Lower leg skin (tissue), 4 donors: ENCODE measurements around the gene GTPBP3. TPM values are rescaled to one million over a fixed set of nuclear protein-coding genes. Genes with fewer than 3 reads are reported as not detected.

ENCODE experiments used
- DNase-seq, 2 donors: peaks; one replicate each; pipeline ENCODE4 v3.0.0-alpha.2; 2019; ENCODE audit warnings: low spot score in 2 of 2
- H3K4me3 ChIP-seq: fragments of 200-600 bp; sonication (generic); 2 replicates; pipeline ENCODE4 v1.5.1; 2017; ENCODE audit warnings: mild to moderate bottlenecking, low read depth; ENCODE audit not compliant: poor library complexity, severe bottlenecking
- POLR2A ChIP-seq, 2 donors: fragments of 450-650 bp; IDR thresholded peaks; one replicate each; pipeline ENCODE4 v1.6.1; 2016 to 2017; ENCODE audit warnings: antibody characterized with exemption in 2 of 2, mild to moderate bottlenecking in 1 of 2, moderate library complexity in 1 of 2
- WGBS, 2 donors: methylation state at CpG; one replicate each; pipeline ENCODE4 v1.1.5; 2018; 5-methylcytosine and 5-hydroxymethylcytosine counted together
- intact Hi-C: fragments of 100-400 bp; cut with DNase I; formaldehyde crosslinking; loops from one replicate; pipeline ENCODE4 v1.15.0; 2023; ENCODE audit warnings: low total_unique reads
- total RNA-seq, 4 donors: library from RNA; depleted of rRNA; stranded (reverse); fragments of >200 nt; gene quantifications; one replicate each; pipeline ENCODE4 v1.1.0, GENCODE V29; 2016
- TF ChIP-seq, protein P1 (sequence below), 3 donors: fragments of 450-650 bp; IDR thresholded peaks; one replicate each; pipeline ENCODE4 v1.5.1; 2016; ENCODE audit warnings: antibody characterized with exemption in 3 of 3, mild to moderate bottlenecking in 3 of 3, moderate library complexity in 2 of 3

GTPBP3 gene
- total RNA-seq, 4 donors from 2014 or later = 30.6 to 36.8 (median 35.0) TPM

DNA sequence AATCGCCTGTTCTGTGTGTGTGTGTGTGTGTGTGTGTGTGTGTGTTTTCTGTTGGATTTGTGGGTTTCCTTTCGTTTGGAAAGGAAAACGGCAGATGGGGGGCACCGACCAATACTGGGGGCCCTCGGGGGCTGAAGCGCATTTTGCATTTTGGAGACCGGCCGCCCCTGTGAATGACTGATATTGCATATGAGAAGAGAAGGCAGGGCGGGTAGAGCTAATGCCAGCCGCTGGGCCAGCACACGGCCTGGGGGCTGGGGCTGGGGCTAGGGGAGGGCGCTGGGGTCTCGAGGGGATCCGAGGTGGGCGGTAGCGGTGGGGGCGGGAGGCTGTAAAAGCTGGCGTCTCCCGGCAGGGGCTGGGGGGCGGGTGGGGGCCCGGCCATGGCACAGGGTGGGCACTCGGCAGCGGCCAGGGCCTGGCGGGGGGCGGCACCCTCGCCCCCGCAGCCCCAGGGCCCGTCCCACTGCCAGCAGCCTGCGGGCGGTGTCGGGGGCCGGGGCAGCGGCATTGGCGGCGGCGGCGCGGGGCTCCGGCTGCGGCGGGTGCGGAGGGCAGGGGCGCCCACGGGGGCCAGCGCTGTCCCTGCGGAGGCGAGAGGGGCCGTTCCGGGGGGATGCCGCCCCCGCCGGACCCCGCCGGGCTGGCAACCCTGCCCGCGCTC lies 13.9 kb upstream of the GTPBP3 start:
- 39 to 51% methylated on average over 18 to 37 of the region's 56 CpGs for WGBS, 2 donors
- TF ChIP-seq, protein P1, sequence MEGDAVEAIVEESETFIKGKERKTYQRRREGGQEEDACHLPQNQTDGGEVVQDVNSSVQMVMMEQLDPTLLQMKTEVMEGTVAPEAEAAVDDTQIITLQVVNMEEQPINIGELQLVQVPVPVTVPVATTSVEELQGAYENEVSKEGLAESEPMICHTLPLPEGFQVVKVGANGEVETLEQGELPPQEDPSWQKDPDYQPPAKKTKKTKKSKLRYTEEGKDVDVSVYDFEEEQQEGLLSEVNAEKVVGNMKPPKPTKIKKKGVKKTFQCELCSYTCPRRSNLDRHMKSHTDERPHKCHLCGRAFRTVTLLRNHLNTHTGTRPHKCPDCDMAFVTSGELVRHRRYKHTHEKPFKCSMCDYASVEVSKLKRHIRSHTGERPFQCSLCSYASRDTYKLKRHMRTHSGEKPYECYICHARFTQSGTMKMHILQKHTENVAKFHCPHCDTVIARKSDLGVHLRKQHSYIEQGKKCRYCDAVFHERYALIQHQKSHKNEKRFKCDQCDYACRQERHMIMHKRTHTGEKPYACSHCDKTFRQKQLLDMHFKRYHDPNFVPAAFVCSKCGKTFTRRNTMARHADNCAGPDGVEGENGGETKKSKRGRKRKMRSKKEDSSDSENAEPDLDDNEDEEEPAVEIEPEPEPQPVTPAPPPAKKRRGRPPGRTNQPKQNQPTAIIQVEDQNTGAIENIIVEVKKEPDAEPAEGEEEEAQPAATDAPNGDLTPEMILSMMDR (IDR thresholded peaks at IDR 0.05) = no peak
- no peak for TF ChIP-seq POLR2A (IDR thresholded peaks at IDR 0.05)
- intact Hi-C loops = no loop called here
- no peak for DNase-seq
- H3K4me3 ChIP-seq = no peak overlapping the region

DNA sequence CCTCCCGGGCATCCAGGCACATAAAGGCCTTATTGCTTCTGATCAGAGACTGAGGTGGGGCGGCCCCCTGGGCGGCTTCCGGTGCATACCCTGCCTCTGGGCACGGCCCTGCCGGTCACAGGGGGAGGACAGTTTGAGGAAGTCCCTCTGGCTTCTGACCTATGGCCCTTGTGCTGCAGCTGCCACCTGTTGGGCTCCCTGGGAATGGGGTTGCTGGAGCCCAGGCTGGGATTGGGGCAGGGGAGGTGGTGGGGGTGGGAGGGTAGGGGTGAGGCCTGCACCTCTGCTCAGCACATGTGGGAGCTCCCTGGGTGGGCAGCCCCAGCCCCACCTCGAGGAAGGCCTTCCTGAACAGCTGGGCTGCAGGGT lies 13.4 kb upstream of the GTPBP3 start:
- TF ChIP-seq, protein P1 (IDR thresholded peaks at IDR 0.05) = no peak
- no peak for TF ChIP-seq POLR2A (IDR thresholded peaks at IDR 0.05)
- 29 to 36% methylated on average over 1 of the region's 7 CpGs for WGBS, 2 donors
- intact Hi-C loops = no loop called here
- no peak for DNase-seq
- no peak overlapping the region for H3K4me3 ChIP-seq

DNA sequence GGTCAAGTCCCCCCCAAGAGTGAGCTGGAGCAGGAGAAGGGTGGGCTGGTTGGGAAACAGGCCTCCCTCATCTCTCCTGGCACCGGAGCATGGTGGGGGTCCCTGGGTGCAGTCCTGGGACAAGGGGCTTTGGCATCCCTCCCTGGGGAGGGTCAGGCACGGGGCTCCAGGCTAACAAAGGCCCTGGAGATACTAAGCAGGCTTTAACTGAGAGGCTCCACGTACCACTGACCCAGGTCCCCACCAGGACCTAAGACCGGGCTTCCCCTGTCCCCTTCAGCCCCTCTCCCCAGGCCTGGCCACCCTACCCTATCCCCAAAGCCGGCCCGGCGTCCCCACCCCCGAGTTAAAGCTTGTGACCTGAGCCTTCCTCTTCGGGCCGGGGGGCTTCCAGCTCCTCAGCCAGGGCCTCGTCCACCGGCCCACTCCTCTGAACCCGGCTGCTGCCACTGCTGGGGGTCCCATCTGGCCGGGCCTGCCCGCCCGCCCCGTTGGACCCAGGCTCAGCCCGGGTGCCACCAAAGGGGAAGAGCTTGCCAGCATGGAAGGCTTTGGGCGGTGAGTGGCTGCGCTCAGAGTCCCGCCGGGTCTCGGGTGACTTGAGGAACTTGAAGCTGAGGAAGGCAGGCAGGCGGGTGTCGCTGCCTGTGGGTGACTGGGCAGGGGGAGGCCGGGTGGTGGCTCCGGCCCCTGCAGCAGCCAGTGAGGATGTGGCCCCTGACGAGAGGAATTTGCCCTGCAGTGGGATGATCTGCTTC lies 12.8 kb upstream of the GTPBP3 start:
- WGBS, 2 donors = 90% methylated on average over 18 to 28 of the region's 28 CpGs
- no peak for TF ChIP-seq POLR2A (IDR thresholded peaks at IDR 0.05)
- TF ChIP-seq, protein P1 (IDR thresholded peaks at IDR 0.05) = no peak
- intact Hi-C loops = no loop called here

DNA sequence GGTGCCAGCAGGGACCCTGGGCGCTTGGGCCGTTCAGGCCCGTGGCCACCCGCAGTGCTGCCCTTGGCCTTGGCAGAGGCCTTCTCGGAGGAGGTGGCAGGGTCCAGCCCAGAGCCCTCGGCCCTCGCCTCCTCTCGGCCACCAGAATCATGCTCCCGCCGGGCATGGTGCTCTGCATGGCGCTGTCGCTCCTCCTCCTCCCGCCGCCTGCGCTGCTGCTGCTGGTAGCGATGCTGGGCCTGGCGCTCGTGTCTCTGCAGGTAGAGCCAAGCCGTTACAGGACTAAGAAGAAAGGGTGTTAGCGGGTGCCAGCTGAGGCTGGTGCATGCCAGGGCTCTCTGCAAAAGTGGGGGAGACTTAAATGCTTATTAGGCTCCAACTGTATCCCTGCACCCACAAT lies 12.2 kb upstream of the GTPBP3 start:
- 94 to 98% methylated on average over 12 to 20 of the region's 20 CpGs for WGBS, 2 donors
- intact Hi-C loops = no loop called here
- TF ChIP-seq POLR2A (IDR thresholded peaks at IDR 0.05) = no peak
- TF ChIP-seq, protein P1 (IDR thresholded peaks at IDR 0.05) = no peak
- H3K4me3 ChIP-seq = no peak overlapping the region
- DNase-seq = no peak

More for the DNA sequence above, 12.8 kb upstream of the GTPBP3 start:
- no peak for DNase-seq
- no peak overlapping the region for H3K4me3 ChIP-seq

DNA sequence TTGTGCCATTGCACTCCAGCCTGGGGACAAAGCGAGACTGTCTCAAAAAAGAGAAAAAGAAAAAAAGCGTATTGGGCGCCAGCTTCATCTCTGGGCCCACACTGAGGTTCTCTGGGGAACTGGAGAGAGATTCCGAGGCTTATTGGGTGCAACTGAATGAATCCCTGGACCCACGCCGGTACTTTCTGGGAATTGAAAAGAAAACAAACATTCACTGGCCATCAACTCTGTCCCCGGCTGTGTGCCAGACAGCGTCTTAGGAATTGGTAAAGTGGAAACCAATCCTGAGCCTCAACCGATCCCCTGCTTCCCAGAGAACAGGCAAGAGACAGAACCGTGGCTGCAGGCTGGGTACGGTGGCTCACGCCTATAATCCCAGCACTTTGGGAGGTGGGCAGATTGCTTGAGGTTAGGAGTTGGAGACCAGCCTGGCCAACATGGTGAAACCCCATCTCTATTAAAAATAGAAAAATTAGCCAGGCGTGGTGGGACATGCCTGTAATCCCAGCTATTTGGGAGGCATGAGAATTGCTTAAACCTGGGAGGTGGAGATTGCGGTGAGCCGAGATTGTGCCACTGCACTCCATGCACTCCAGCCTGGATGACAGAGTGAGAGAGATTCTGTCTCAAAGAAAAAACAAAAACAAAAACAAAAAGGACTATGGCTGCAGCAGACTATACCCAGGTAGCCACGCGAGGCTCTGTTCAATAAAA lies 11.3 kb upstream of the GTPBP3 start:
- intact Hi-C loops = no loop called here
- peak in 1 of 2 donors; percentile 93 for DNase-seq
- 66 to 70% methylated on average over 17 of the region's 17 CpGs for WGBS, 2 donors

More for the DNA sequence above, 11.3 kb upstream of the GTPBP3 start:
- H3K4me3 ChIP-seq = no peak overlapping the region
- no peak for TF ChIP-seq POLR2A (IDR thresholded peaks at IDR 0.05)
- TF ChIP-seq, protein P1 (IDR thresholded peaks at IDR 0.05) = no peak
